Activated naive CD4-positive, alpha-beta T cell treated with anti-CD3 and anti-CD28 coated beads, Interleukin-2, amount 50 U/mL, for 24 hours (primary cell): ENCODE results near the gene GUCY1A1.

ENCODE experiments used
- H3K27ac Mint-ChIP-seq: one replicate; pipeline ENCODE4 v1.8.0; 2021; ENCODE audit warnings: mild to moderate bottlenecking, mixed read lengths
- H3K27me3 Mint-ChIP-seq: one replicate; pipeline ENCODE4 v1.8.0; 2021; ENCODE audit warnings: mixed read lengths
- H3K36me3 Mint-ChIP-seq: one replicate; pipeline ENCODE4 v1.8.0; 2021; ENCODE audit warnings: mixed read lengths
- H3K4me1 Mint-ChIP-seq: one replicate; pipeline ENCODE4 v1.8.0; 2021; ENCODE audit warnings: mixed read lengths
- H3K4me3 Mint-ChIP-seq: one replicate; pipeline ENCODE4 v1.8.0; 2021; ENCODE audit warnings: mild to moderate bottlenecking, mixed read lengths
- H3K9me3 Mint-ChIP-seq: one replicate; pipeline ENCODE4 v1.8.0; 2021; ENCODE audit warnings: mixed read lengths

Gene GUCY1A1, protein sequence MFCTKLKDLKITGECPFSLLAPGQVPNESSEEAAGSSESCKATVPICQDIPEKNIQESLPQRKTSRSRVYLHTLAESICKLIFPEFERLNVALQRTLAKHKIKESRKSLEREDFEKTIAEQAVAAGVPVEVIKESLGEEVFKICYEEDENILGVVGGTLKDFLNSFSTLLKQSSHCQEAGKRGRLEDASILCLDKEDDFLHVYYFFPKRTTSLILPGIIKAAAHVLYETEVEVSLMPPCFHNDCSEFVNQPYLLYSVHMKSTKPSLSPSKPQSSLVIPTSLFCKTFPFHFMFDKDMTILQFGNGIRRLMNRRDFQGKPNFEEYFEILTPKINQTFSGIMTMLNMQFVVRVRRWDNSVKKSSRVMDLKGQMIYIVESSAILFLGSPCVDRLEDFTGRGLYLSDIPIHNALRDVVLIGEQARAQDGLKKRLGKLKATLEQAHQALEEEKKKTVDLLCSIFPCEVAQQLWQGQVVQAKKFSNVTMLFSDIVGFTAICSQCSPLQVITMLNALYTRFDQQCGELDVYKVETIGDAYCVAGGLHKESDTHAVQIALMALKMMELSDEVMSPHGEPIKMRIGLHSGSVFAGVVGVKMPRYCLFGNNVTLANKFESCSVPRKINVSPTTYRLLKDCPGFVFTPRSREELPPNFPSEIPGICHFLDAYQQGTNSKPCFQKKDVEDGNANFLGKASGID

DNA sequence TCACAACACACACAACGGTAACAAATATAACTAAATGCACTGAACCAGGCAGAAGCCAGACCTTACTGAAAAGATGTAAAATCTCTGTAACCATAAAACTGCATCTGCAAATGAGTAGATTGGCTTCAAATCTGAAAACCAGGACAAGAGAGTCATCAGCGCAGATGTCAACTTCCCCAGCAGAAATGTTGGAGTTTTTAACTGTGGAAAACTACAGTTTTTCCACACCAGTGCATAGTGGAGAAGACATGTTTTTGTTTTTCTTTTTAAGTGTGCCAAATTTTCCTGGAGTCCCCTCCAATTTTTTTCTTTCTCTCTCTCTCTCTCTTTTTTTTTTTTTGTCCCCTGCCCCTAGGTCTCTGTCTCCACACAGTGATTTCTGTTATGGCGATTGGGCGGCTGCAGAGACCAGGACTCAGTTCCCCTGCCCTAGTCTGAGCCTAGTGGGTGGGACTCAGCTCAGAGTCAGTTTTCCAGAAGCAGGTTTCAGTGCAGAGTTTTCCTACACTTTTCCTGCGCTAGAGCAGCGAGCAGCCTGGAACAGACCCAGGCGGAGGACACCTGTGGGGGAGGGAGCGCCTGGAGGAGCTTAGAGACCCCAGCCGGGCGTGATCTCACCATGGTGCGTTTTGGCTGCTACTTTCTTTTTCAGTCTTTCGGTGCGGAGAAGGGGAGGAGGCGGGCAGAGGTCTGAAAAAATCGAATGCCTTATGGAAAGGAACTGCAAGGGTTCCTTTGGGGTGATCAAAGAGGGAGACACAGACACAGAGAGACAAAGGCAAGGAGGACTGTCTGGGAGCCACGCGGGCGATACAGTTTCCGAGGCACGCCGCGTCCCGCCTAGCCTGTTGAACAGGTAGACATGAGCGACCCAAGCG lies at the start of gene GUCY1A1:
TSS of gene GUCY1A1 (plus strand) at position 505 of the 878 bp plus-strand sequence. CDS start 30,020 bp downstream, outside the sequence.
- H3K9me3 Mint-ChIP-seq, result no peaks in the 10 kb centered on the region
- H3K4me3 Mint-ChIP-seq, result peak within 1 kb of the TSS; percentile 77
- H3K4me1 Mint-ChIP-seq, result peaks cover 11% of the 10 kb centered on the region
- peaks cover 37% of the 10 kb centered on the region for H3K27me3 Mint-ChIP-seq
- H3K27ac Mint-ChIP-seq, result no peak within 1 kb of the TSS
- H3K36me3 Mint-ChIP-seq, result no peaks in the 10 kb centered on the region

DNA sequence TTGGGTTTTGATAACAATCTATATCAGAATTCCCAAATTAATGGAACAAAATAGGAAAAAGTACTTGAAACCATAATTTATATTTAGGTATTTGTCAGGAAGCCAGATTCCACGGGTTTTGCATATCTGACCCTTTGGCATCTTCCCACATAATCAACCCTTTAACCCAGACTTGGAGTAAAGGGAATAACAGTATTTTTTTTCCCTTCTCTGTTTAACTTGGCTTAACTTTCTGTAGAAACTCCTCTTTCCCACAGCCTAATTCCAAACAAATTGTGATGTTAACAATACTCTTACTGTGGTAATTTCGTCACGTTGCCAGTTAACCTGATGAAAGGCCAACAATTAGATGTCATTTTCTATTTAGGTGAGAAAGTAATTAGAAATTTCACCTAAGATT lies 49.4 kb upstream of the GUCY1A1 start:
- H3K27ac Mint-ChIP-seq, result no peak overlapping the region
- peaks cover 3% of the 10 kb centered on the region for H3K27me3 Mint-ChIP-seq
- no peaks in the 10 kb centered on the region for H3K36me3 Mint-ChIP-seq
- no peak overlapping the region for H3K4me3 Mint-ChIP-seq
- H3K9me3 Mint-ChIP-seq, result peaks cover 1% of the 10 kb centered on the region
- H3K4me1 Mint-ChIP-seq, result no peaks in the 10 kb centered on the region

- Mint-ChIP-seq H3K4me1 (no peaks in the 10 kb centered on the region), H3K9me3 (no peaks in the 10 kb centered on the region), H3K27me3 (no peaks in the 10 kb centered on the region), H3K27ac (no peak overlapping the region), H3K36me3 (no peaks in the 10 kb centered on the region), H3K4me3 (no peak overlapping the region)
Observed at GRCh38 chr4:155618183-155618838, 48.3 kb upstream of the GUCY1A1 start.

- Mint-ChIP-seq H3K4me3 (no peak overlapping the region), H3K27ac (no peak overlapping the region), H3K36me3 (no peaks in the 10 kb centered on the region)
Observed at GRCh38 chr4:155620637-155621036, 46.0 kb upstream of the GUCY1A1 start.

GRCh38 chr4:155624478-155624877 lies 42.2 kb upstream of the GUCY1A1 start:
- no peaks in the 10 kb centered on the region for H3K36me3 Mint-ChIP-seq
- H3K4me3 Mint-ChIP-seq, result no peak overlapping the region
- H3K4me1 Mint-ChIP-seq, result no peaks in the 10 kb centered on the region
- H3K27ac Mint-ChIP-seq, result no peak overlapping the region
- H3K9me3 Mint-ChIP-seq, result no peaks in the 10 kb centered on the region
- H3K27me3 Mint-ChIP-seq, result no peaks in the 10 kb centered on the region

More at GRCh38 chr4:155620637-155621036, 46.0 kb upstream of the GUCY1A1 start:
- Mint-ChIP-seq H3K4me1 (no peaks in the 10 kb centered on the region), H3K27me3 (no peaks in the 10 kb centered on the region), H3K9me3 (no peaks in the 10 kb centered on the region)

GRCh38 chr4:155626561-155626960 lies 40.1 kb upstream of the GUCY1A1 start:
- no peaks in the 10 kb centered on the region for H3K9me3 Mint-ChIP-seq

GRCh38 chr4:155629183-155629825 lies 37.3 kb upstream of the GUCY1A1 start:
- H3K27me3 Mint-ChIP-seq, result peaks cover 2% of the 10 kb centered on the region
- H3K4me3 Mint-ChIP-seq, result no peak overlapping the region
- H3K9me3 Mint-ChIP-seq, result no peaks in the 10 kb centered on the region
- H3K27ac Mint-ChIP-seq, result no peak overlapping the region
- H3K36me3 Mint-ChIP-seq, result no peaks in the 10 kb centered on the region
- no peaks in the 10 kb centered on the region for H3K4me1 Mint-ChIP-seq

More at GRCh38 chr4:155626561-155626960, 40.1 kb upstream of the GUCY1A1 start:
- Mint-ChIP-seq H3K4me1 (no peaks in the 10 kb centered on the region), H3K4me3 (no peak overlapping the region), H3K27me3 (no peaks in the 10 kb centered on the region), H3K27ac (no peak overlapping the region), H3K36me3 (no peaks in the 10 kb centered on the region)

GRCh38 chr4:155629956-155630355 lies 36.7 kb upstream of the GUCY1A1 start:
- Mint-ChIP-seq H3K4me1 (no peaks in the 10 kb centered on the region), H3K9me3 (no peaks in the 10 kb centered on the region), H3K27ac (no peak overlapping the region), H3K27me3 (peaks cover 4% of the 10 kb centered on the region), H3K4me3 (no peak overlapping the region), H3K36me3 (no peaks in the 10 kb centered on the region)

- Mint-ChIP-seq H3K27me3 (peaks cover 5% of the 10 kb centered on the region), H3K9me3 (no peaks in the 10 kb centered on the region), H3K4me3 (no peak overlapping the region), H3K4me1 (no peaks in the 10 kb centered on the region), H3K36me3 (no peaks in the 10 kb centered on the region), H3K27ac (no peak overlapping the region)
Observed at GRCh38 chr4:155632310-155632840, 34.3 kb upstream of the GUCY1A1 start.

DNA sequence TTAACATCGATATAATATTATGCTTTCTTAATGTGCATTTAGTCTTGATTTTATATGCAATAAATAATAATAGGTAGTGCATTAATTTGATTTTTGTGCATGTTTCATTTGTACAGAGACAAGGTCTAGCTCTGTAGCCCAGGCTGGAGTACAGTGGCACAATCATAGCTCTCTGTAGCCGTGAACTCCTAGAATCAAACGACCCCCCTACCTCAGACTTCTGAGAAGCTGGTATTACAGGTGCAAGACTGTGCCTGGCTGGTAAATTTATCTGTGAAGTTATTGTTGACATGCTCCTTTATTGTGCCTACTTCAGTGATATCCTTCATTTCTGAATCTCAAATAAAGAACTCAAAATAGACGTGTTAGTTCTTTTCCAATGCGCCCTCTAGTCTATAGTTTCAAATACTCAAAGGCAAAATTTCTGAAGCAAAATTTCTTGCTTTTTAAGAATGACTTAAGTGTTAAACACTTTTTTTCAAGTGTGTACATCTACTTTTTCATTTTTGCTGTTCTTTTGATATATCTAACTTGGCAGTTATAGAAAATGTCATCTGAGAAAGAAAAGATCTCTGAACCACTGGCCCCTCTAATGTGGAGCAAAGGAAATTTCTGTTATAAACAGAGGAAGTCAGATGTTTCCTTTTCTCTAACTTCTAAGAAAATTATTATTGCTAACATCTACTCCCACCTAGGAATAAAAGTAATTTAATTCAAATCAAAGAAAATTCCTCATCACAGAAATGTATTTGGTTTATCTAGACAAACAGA lies 28.3 kb upstream of the GUCY1A1 start:
- Mint-ChIP-seq H3K27me3 (peaks cover 8% of the 10 kb centered on the region), H3K9me3 (peaks cover 4% of the 10 kb centered on the region), H3K36me3 (no peaks in the 10 kb centered on the region), H3K4me3 (no peak overlapping the region), H3K4me1 (peaks cover 7% of the 10 kb centered on the region), H3K27ac (no peak overlapping the region)

- peaks cover 5% of the 10 kb centered on the region for H3K27me3 Mint-ChIP-seq
- no peak overlapping the region for H3K4me3 Mint-ChIP-seq
- H3K4me1 Mint-ChIP-seq, result peaks cover 7% of the 10 kb centered on the region
- no peak overlapping the region for H3K27ac Mint-ChIP-seq
- H3K36me3 Mint-ChIP-seq, result no peaks in the 10 kb centered on the region
- peaks cover 4% of the 10 kb centered on the region for H3K9me3 Mint-ChIP-seq
Observed at GRCh38 chr4:155639704-155640523, 26.7 kb upstream of the GUCY1A1 start.

DNA sequence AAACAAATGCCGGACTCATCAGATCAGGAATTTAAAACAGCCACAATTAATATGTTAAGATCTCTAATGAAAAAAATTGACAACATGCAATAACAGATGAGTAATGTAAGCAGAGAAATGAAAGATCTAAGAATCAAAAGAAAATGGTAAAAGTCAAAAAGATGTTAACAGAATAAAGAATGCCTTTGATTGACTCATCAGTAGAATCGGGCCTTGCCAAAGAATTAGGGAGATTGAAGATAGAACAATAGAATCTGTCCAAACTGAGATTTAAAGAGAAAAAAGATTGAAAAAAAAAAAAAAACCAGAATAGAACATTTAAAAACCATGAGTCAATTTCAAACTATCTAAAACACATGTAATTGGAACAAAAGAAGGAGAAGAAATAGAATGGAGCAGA lies 25.9 kb upstream of the GUCY1A1 start:
- H3K36me3 Mint-ChIP-seq, result no peaks in the 10 kb centered on the region
- H3K27ac Mint-ChIP-seq, result peak overlapping the region; percentile 11
- H3K27me3 Mint-ChIP-seq, result peaks cover 4% of the 10 kb centered on the region
- peaks cover 7% of the 10 kb centered on the region for H3K4me1 Mint-ChIP-seq
- peaks cover 4% of the 10 kb centered on the region for H3K9me3 Mint-ChIP-seq
- no peak overlapping the region for H3K4me3 Mint-ChIP-seq

- Mint-ChIP-seq H3K27me3 (peaks cover 4% of the 10 kb centered on the region), H3K4me3 (no peak overlapping the region), H3K4me1 (peaks cover 7% of the 10 kb centered on the region), H3K36me3 (no peaks in the 10 kb centered on the region), H3K27ac (no peak overlapping the region), H3K9me3 (peaks cover 4% of the 10 kb centered on the region)
Observed at GRCh38 chr4:155643087-155643486, 23.6 kb upstream of the GUCY1A1 start.
